ENCODE measurements around the gene PRSS3.

DNA sequence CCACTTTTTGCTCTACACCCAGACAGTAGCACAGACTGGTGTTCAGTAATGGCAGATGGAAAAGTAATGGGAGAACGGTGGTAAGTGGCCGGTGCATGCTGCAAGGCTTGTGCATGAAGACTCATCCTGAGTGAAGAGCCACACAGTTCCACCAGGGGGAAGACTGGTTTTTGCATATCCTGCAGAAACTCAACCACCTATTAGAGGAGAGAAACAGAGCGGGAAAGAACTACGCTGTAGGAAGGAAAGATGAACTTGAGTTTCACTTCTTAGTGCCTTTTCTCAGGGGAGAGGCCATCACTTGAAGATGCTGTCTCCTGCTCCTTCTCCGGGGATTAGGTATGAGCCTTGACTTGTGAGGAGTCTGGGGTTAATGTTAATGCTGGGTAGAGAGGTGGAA lies 9.4 kb upstream of the PRSS3 start:
- TF ChIP-seq, protein P1, sequence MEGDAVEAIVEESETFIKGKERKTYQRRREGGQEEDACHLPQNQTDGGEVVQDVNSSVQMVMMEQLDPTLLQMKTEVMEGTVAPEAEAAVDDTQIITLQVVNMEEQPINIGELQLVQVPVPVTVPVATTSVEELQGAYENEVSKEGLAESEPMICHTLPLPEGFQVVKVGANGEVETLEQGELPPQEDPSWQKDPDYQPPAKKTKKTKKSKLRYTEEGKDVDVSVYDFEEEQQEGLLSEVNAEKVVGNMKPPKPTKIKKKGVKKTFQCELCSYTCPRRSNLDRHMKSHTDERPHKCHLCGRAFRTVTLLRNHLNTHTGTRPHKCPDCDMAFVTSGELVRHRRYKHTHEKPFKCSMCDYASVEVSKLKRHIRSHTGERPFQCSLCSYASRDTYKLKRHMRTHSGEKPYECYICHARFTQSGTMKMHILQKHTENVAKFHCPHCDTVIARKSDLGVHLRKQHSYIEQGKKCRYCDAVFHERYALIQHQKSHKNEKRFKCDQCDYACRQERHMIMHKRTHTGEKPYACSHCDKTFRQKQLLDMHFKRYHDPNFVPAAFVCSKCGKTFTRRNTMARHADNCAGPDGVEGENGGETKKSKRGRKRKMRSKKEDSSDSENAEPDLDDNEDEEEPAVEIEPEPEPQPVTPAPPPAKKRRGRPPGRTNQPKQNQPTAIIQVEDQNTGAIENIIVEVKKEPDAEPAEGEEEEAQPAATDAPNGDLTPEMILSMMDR (IDR thresholded peaks at IDR 0.05), result 0 out of 2 replicates have a peak, but pooled peaks have one; percentile 15
- TF ChIP-seq SP1 (CRISPR knock-in tag; conservative IDR thresholded peaks at IDR 0.05) (no peak), ELF4 (CRISPR knock-in tag; IDR thresholded peaks at IDR 0.05; ENCODE audit: low read depth) (no peak), TP53 (CRISPR knock-in tag; IDR thresholded peaks at IDR 0.05) (no peak), TEAD1 (CRISPR knock-in tag; IDR thresholded peaks at IDR 0.05) (no peak), NFYB (CRISPR knock-in tag; conservative IDR thresholded peaks at IDR 0.05; ENCODE audit: low read depth) (no peak), ZNF317 (CRISPR knock-in tag; IDR thresholded peaks at IDR 0.05; ENCODE audit: borderline replicate concordance, low read depth) (no peak), RELA (CRISPR knock-in tag; IDR thresholded peaks at IDR 0.05; ENCODE audit: borderline replicate concordance) (no peak), GABPB1 (CRISPR knock-in tag; IDR thresholded peaks at IDR 0.05) (no peak)
- TF ChIP-seq, protein P2, sequence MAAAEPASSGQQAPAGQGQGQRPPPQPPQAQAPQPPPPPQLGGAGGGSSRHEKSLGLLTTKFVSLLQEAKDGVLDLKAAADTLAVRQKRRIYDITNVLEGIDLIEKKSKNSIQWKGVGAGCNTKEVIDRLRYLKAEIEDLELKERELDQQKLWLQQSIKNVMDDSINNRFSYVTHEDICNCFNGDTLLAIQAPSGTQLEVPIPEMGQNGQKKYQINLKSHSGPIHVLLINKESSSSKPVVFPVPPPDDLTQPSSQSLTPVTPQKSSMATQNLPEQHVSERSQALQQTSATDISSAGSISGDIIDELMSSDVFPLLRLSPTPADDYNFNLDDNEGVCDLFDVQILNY (CRISPR knock-in tag; IDR thresholded peaks at IDR 0.05), result no peak
- TF ChIP-seq, protein P3, sequence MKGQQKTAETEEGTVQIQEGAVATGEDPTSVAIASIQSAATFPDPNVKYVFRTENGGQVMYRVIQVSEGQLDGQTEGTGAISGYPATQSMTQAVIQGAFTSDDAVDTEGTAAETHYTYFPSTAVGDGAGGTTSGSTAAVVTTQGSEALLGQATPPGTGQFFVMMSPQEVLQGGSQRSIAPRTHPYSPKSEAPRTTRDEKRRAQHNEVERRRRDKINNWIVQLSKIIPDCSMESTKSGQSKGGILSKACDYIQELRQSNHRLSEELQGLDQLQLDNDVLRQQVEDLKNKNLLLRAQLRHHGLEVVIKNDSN (CRISPR knock-in tag; IDR thresholded peaks at IDR 0.05), result no peak

Data from WTC11 (cell line).